PC-3 (cell line): ENCODE data around the gene THAP4.

Source experiments
- CTCF ChIP-seq: fragments of 300-600 bp; sonication (generic); conservative IDR thresholded peaks from 2 replicates; pipeline ENCODE4 v1.5.1; 2017; ENCODE audit warnings: antibody characterized with exemption, low read depth, mild to moderate bottlenecking, low read length
- EZH2phosphoT487 ChIP-seq: fragments of 300-600 bp; sonication (generic); IDR thresholded peaks from 2 replicates; pipeline ENCODE4 v1.6.1; 2018; ENCODE audit warnings: mild to moderate bottlenecking, antibody characterized with exemption, low read length, borderline replicate concordance

- TF ChIP-seq CTCF (no peak), EZH2phosphoT487 (no peak)
These were observed 3.4 kb downstream of the THAP4 start for GRCh38 chr2:241633561-241633960.
